Stomach smooth muscle (tissue), 2 donors: Measurements from ENCODE around the gene SLC46A1.

Experiments
- H3K27ac ChIP-seq: one replicate; pipeline ENCODE4 v1.7.0; 2013; ENCODE audit warnings: mild to moderate bottlenecking, low read length, inconsistent platforms
- H3K27me3 ChIP-seq, 2 donors: one replicate each; pipeline ENCODE4 v1.7.0; 2013; ENCODE audit warnings: low read length in 2 of 2; ENCODE audit not compliant: insufficient read depth in 2 of 2, control insufficient read depth in 1 of 2
- H3K36me3 ChIP-seq, 2 donors: one replicate each; pipeline ENCODE4 v1.7.0; 2013; ENCODE audit warnings: low read length in 2 of 2; ENCODE audit not compliant: control insufficient read depth in 2 of 2, insufficient read depth in 2 of 2
- H3K4me1 ChIP-seq: one replicate; pipeline ENCODE4 v1.7.0; 2013; ENCODE audit warnings: low read length; ENCODE audit not compliant: control insufficient read depth, insufficient read depth
- H3K4me3 ChIP-seq, 2 donors: one replicate each; pipeline ENCODE4 v1.7.0; 2013; ENCODE audit warnings: low read length in 2 of 2
- H3K9ac ChIP-seq, 2 donors: one replicate each; pipeline ENCODE4 v1.7.0; 2013; ENCODE audit warnings: low read length in 2 of 2, mild to moderate bottlenecking in 1 of 2
- H3K9me3 ChIP-seq, 2 donors: one replicate each; pipeline ENCODE4 v1.7.0; 2013; ENCODE audit warnings: low read length in 2 of 2; ENCODE audit not compliant: control insufficient read depth in 2 of 2
- donor health status: healthy.
- donor health status: Pancreatic carcinoma.

SLC46A1 gene

GRCh38 chr17:28394337-28395116, 11.5 kb downstream of the SLC46A1 start:
- Histone ChIP-seq H3K27ac (no peak overlapping the region), H3K4me1 (no peaks in the 10 kb centered on the region), H3K9me3 (no peaks in the 10 kb centered on the region), H3K9ac (no peak overlapping the region), H3K4me3 (no peak overlapping the region), H3K27me3 (no peaks in the 10 kb centered on the region), H3K36me3 (peaks cover 24 to 54% of the 10 kb centered on the region in 2 donors)

GRCh38 chr17:28392491-28392890, 13.5 kb downstream of the SLC46A1 start:
- H3K4me3 ChIP-seq: no peak overlapping the region
- H3K9me3 ChIP-seq: no peaks in the 10 kb centered on the region
- H3K4me1 ChIP-seq: no peaks in the 10 kb centered on the region
- H3K9ac ChIP-seq: no peak overlapping the region
- no peaks in the 10 kb centered on the region for H3K27me3 ChIP-seq
- H3K27ac ChIP-seq: no peak overlapping the region
- peaks cover 30 to 41% of the 10 kb centered on the region in 2 donors for H3K36me3 ChIP-seq

GRCh38 chr17:28391401-28391800, 14.6 kb downstream of the SLC46A1 start:
- Histone ChIP-seq H3K9ac (no peak overlapping the region), H3K9me3 (no peaks in the 10 kb centered on the region), H3K4me3 (no peak overlapping the region), H3K36me3 (peaks cover 30 to 37% of the 10 kb centered on the region in 2 donors), H3K4me1 (no peaks in the 10 kb centered on the region), H3K27me3 (no peaks in the 10 kb centered on the region), H3K27ac (no peak overlapping the region)

- H3K4me3 ChIP-seq: no peak overlapping the region
- no peak overlapping the region for H3K9ac ChIP-seq
- H3K27me3 ChIP-seq: no peaks in the 10 kb centered on the region
- peaks cover 29 to 34% of the 10 kb centered on the region in 2 donors for H3K36me3 ChIP-seq
- H3K4me1 ChIP-seq: no peaks in the 10 kb centered on the region
- H3K27ac ChIP-seq: no peak overlapping the region
- no peaks in the 10 kb centered on the region for H3K9me3 ChIP-seq
Observed at GRCh38 chr17:28390984-28391383, 15.0 kb downstream of the SLC46A1 start.

GRCh38 chr17:28390563-28390962, 15.4 kb downstream of the SLC46A1 start:
- Histone ChIP-seq H3K9ac (no peak overlapping the region), H3K4me1 (no peaks in the 10 kb centered on the region), H3K4me3 (no peak overlapping the region), H3K36me3 (peaks cover 25 to 30% of the 10 kb centered on the region in 2 donors), H3K27ac (no peak overlapping the region), H3K9me3 (no peaks in the 10 kb centered on the region), H3K27me3 (no peaks in the 10 kb centered on the region)

- Histone ChIP-seq H3K4me3 (no peak overlapping the region), H3K27me3 (no peaks in the 10 kb centered on the region), H3K27ac (no peak overlapping the region), H3K36me3 (peaks cover 25 to 30% of the 10 kb centered on the region in 2 donors), H3K9ac (no peak overlapping the region), H3K4me1 (no peaks in the 10 kb centered on the region), H3K9me3 (no peaks in the 10 kb centered on the region)
Observed at GRCh38 chr17:28390141-28390540, 15.9 kb downstream of the SLC46A1 start.

- Histone ChIP-seq H3K4me3 (no peak overlapping the region), H3K27ac (no peak overlapping the region), H3K36me3 (peaks cover 25 to 28% of the 10 kb centered on the region in 2 donors), H3K9me3 (no peaks in the 10 kb centered on the region), H3K4me1 (peaks cover 3% of the 10 kb centered on the region), H3K9ac (no peak overlapping the region), H3K27me3 (no peaks in the 10 kb centered on the region)
Observed at GRCh38 chr17:28388106-28388505, 17.9 kb downstream of the SLC46A1 start.

DNA sequence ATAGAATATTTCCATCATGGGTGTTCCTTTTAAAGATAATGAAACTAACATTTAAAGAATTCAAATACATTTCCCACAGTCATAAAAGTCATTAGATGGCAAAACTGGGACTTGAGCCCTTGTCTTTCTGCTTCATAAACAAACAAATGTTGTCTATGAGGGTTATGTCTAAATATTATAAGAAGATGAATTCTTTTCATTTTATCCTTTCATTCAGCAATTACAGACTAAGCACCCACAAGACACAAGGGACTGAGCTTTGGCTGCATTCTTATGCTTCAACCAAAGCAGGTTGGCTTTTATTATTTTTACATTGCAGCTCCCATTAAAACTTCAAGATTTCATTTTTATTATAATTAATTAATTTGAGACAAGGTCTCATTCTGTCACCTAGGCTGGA, 19.6 kb downstream of the SLC46A1 start:
- Histone ChIP-seq H3K27me3 (no peaks in the 10 kb centered on the region), H3K4me1 (peaks cover 6% of the 10 kb centered on the region), H3K9me3 (no peaks in the 10 kb centered on the region), H3K4me3 (no peak overlapping the region), H3K36me3 (peaks cover 19 to 20% of the 10 kb centered on the region in 2 donors), H3K27ac (no peak overlapping the region), H3K9ac (no peak overlapping the region)

GRCh38 chr17:28385406-28385805, 20.6 kb downstream of the SLC46A1 start:
- Histone ChIP-seq H3K27me3 (no peaks in the 10 kb centered on the region), H3K4me3 (no peak overlapping the region), H3K9me3 (no peaks in the 10 kb centered on the region), H3K4me1 (peaks cover 8% of the 10 kb centered on the region), H3K9ac (no peak overlapping the region), H3K36me3 (peaks cover 12% of the 10 kb centered on the region in 2 donors), H3K27ac (no peak overlapping the region)

- H3K27ac ChIP-seq: no peak overlapping the region
- H3K9me3 ChIP-seq: no peaks in the 10 kb centered on the region
- no peaks in the 10 kb centered on the region for H3K27me3 ChIP-seq
- peak overlapping the region; percentile 12 to 59 for H3K4me3 ChIP-seq
- H3K36me3 ChIP-seq: peaks cover 8 to 12% of the 10 kb centered on the region in 2 donors
- no peak overlapping the region for H3K9ac ChIP-seq
- H3K4me1 ChIP-seq: peaks cover 8% of the 10 kb centered on the region
Observed at GRCh38 chr17:28385037-28385400, 21.0 kb downstream of the SLC46A1 start.

DNA sequence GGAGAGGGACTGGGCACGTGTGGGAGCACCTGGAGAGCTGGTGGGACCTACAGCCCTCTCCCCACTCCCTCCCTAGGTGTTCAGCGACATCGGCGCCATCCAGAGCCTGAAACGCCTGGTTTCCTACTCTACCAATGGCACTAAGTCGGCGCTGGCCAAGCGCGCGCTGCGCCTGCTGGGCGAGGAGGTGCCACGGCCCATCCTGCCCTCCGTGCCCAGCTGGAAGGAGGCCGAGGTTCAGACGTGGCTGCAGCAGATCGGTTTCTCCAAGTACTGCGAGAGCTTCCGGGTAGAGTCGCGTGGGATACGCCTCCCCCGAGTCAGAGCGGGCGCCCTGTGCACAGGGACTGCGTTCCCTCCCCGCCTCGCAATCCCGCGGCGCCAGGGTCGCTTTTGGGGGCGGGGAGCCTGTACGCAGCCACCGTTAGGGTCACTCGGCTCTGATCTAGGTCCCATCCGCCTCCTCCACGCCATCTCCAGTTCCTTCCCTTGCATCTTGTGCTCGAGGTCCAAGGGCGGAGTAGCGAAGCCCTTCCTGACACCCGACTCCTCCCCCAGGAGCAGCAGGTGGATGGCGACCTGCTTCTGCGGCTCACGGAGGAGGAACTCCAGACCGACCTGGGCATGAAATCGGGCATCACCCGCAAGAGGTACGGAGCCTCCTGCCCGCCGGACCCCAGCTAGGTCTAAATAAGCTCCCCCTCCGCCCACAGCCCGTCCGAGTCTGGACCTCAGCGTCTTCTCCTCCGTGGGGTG, 21.6 kb downstream of the SLC46A1 start:
- H3K27ac ChIP-seq: no peak overlapping the region
- no peaks in the 10 kb centered on the region for H3K9me3 ChIP-seq
- H3K4me1 ChIP-seq: peaks cover 8% of the 10 kb centered on the region
- peak overlapping the region in 1 of 2 donors; percentile 21 for H3K9ac ChIP-seq
- no peaks in the 10 kb centered on the region for H3K27me3 ChIP-seq
- H3K36me3 ChIP-seq: peaks cover 4 to 12% of the 10 kb centered on the region in 2 donors
- peak overlapping the region; percentile 12 to 59 for H3K4me3 ChIP-seq
